ENCODE data around the gene UBE2E2. TPM values are rescaled to one million over a fixed set of nuclear protein-coding genes. Genes with fewer than 3 reads are reported as not detected.

The UBE2E2 gene
- total RNA-seq, 1 donor from 2014 or later: 24.2 TPM

- Mint-ChIP-seq H3K36me3 (ENCODE audit: low read depth) (no peaks in the 10 kb centered on the region), H3K4me1 (no peaks in the 10 kb centered on the region), H3K27me3 (ENCODE audit: low read depth) (no peaks in the 10 kb centered on the region), H3K27ac (ENCODE audit: unreplicated experiment) (no peak overlapping the region), H3K9me3 (no peaks in the 10 kb centered on the region), H3K4me3 (no peak overlapping the region)
- no peak for DNase-seq (ENCODE audit: low read depth, low spot score)
- TF ChIP-seq CTCF (conservative IDR thresholded peaks at IDR 0.05): no peak
Observed at GRCh38 chr3:23161896-23162570, 41.1 kb upstream of the UBE2E2 start.

GRCh38 chr3:23162934-23163333 is 40.2 kb upstream of the UBE2E2 start:
- Mint-ChIP-seq H3K27me3 (ENCODE audit: low read depth) (no peaks in the 10 kb centered on the region), H3K36me3 (ENCODE audit: low read depth) (no peaks in the 10 kb centered on the region), H3K9me3 (no peaks in the 10 kb centered on the region), H3K4me3 (no peak overlapping the region), H3K4me1 (no peaks in the 10 kb centered on the region), H3K27ac (ENCODE audit: unreplicated experiment) (no peak overlapping the region)
- no peak for DNase-seq (ENCODE audit: low read depth, low spot score)
- no peak for TF ChIP-seq CTCF (conservative IDR thresholded peaks at IDR 0.05)

- DNase-seq (ENCODE audit: low read depth, low spot score): no peak
- Mint-ChIP-seq H3K27me3 (ENCODE audit: low read depth) (no peaks in the 10 kb centered on the region), H3K4me1 (no peaks in the 10 kb centered on the region), H3K9me3 (peaks cover 3% of the 10 kb centered on the region), H3K27ac (ENCODE audit: unreplicated experiment) (no peak overlapping the region), H3K36me3 (ENCODE audit: low read depth) (no peaks in the 10 kb centered on the region), H3K4me3 (no peak overlapping the region)
- TF ChIP-seq CTCF (conservative IDR thresholded peaks at IDR 0.05): no peak
Observed at GRCh38 chr3:23164746-23165145, 38.4 kb upstream of the UBE2E2 start.

GRCh38 chr3:23165571-23165970 is 37.6 kb upstream of the UBE2E2 start:
- no peak overlapping the region for H3K27ac Mint-ChIP-seq (ENCODE audit: unreplicated experiment)
- H3K9me3 Mint-ChIP-seq: peaks cover 11% of the 10 kb centered on the region
- H3K36me3 Mint-ChIP-seq (ENCODE audit: low read depth): no peaks in the 10 kb centered on the region
- no peak overlapping the region for H3K4me3 Mint-ChIP-seq
- DNase-seq (ENCODE audit: low read depth, low spot score): no peak
- no peak for TF ChIP-seq CTCF (conservative IDR thresholded peaks at IDR 0.05)
- no peaks in the 10 kb centered on the region for H3K27me3 Mint-ChIP-seq (ENCODE audit: low read depth)
- no peaks in the 10 kb centered on the region for H3K4me1 Mint-ChIP-seq

GRCh38 chr3:23166276-23166675 is 36.9 kb upstream of the UBE2E2 start:
- no peaks in the 10 kb centered on the region for H3K36me3 Mint-ChIP-seq (ENCODE audit: low read depth)
- H3K4me1 Mint-ChIP-seq: no peaks in the 10 kb centered on the region
- H3K27ac Mint-ChIP-seq (ENCODE audit: unreplicated experiment): no peak overlapping the region
- no peaks in the 10 kb centered on the region for H3K27me3 Mint-ChIP-seq (ENCODE audit: low read depth)
- TF ChIP-seq CTCF (conservative IDR thresholded peaks at IDR 0.05): no peak
- peaks cover 11% of the 10 kb centered on the region for H3K9me3 Mint-ChIP-seq
- H3K4me3 Mint-ChIP-seq: no peak overlapping the region
- DNase-seq (ENCODE audit: low read depth, low spot score): no peak

Data from neural crest cell (in vitro differentiated cells).